DND-41 (cell line): Measurements from ENCODE around the gene TMEM117.

ENCODE experiments used
- EZH2 ChIP-seq: IDR thresholded peaks from 3 replicates; pipeline ENCODE4 v1.6.1; 2012; ENCODE audit warnings: borderline replicate concordance, low read depth, mild to moderate bottlenecking, moderate library complexity, low read length, inconsistent platforms; ENCODE audit not compliant: severe bottlenecking
- TF ChIP-seq, protein P1 (sequence below): IDR thresholded peaks from 2 replicates; pipeline ENCODE4 v1.5.1; 2012; ENCODE audit warnings: borderline replicate concordance, low read length, moderate library complexity, mild to moderate bottlenecking; ENCODE audit not compliant: poor library complexity, severe bottlenecking; ENCODE audit errors: extremely low read depth

DNA sequence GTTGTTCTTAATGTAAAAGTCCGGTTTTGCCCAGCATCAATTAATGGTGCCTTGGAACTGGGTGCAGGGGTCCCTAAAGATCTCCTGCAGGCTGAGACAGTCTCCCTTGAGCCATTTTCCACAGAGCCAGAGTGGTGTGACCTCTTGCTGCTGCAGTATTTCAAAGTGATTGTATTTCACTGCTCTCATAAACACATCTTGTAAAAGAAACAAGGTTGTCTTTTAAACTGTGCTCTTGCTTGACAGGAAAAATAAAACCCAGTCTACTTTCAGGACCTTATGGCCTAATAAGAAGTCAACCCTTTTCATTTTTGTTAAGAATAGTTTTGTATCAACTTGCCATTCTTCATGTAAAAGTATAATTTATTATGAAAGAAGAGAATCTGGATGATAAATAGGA, 44.7 kb downstream of the TMEM117 start:
- TF ChIP-seq, protein P1, sequence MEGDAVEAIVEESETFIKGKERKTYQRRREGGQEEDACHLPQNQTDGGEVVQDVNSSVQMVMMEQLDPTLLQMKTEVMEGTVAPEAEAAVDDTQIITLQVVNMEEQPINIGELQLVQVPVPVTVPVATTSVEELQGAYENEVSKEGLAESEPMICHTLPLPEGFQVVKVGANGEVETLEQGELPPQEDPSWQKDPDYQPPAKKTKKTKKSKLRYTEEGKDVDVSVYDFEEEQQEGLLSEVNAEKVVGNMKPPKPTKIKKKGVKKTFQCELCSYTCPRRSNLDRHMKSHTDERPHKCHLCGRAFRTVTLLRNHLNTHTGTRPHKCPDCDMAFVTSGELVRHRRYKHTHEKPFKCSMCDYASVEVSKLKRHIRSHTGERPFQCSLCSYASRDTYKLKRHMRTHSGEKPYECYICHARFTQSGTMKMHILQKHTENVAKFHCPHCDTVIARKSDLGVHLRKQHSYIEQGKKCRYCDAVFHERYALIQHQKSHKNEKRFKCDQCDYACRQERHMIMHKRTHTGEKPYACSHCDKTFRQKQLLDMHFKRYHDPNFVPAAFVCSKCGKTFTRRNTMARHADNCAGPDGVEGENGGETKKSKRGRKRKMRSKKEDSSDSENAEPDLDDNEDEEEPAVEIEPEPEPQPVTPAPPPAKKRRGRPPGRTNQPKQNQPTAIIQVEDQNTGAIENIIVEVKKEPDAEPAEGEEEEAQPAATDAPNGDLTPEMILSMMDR = no peak
- TF ChIP-seq EZH2 = no peak
